Stimulated activated CD4-positive, alpha-beta T cell treated with anti-CD3 and anti-CD28 coated beads, Interleukin-1b, Interleukin-23, amount 100 ng/mL, for 1 hour (primary cell): ENCODE results near the gene CFAP221.

Source experiments
- DNase-seq, 2 donors: peaks; one replicate each; pipeline ENCODE4 v3.0.0-alpha.2; 2020; ENCODE audit warnings: low read depth in 2 of 2

CFAP221 gene

GRCh38 chr2:119698246-119698645 is 154.0 kb downstream of the CFAP221 start:
- no peak for DNase-seq

GRCh38 chr2:119699016-119699606 is 154.9 kb downstream of the CFAP221 start:
- DNase-seq = no peak

- no peak for DNase-seq
Observed at GRCh38 chr2:119700866-119701265, 156.6 kb downstream of the CFAP221 start.

GRCh38 chr2:119701352-119701751 is 157.1 kb downstream of the CFAP221 start:
- DNase-seq = no peak

DNA sequence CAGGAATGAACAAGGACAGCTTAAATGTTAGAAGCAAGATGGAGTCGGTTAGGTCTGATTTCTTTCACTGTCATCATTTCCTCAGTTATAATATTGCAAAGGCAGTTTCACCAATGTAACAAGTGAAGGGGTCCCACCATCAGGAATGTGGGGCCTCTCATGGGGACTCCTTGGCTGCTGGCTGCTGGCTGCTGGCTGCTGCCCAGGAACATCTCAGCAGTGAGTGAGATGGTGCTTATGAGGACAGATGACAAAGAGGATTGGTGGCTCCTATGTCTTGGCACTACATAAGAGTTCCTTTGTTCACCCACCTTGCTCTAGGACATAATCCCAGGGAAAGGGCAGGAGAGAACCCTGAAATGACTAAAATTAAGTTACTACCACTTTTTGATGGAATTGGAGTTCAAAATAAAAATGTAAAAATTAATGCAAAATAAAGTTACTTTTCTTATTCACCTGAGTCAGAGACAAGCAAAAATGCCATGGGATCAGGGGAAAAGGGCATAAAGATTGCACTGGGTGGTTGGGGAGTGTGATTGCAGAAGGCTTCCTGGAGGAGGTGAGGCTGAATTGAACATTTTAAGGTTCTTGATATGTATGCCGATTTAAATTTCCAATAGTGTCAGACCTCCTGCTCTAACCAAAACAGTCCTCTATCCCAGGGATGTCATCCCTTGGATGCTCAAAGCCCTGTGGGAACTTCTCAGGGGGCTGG is 158.1 kb downstream of the CFAP221 start:
- no peak for DNase-seq

GRCh38 chr2:119702918-119703401 is 158.7 kb downstream of the CFAP221 start:
- peak; percentile 25 to 39 for DNase-seq

- DNase-seq = no peak
Observed at GRCh38 chr2:119703526-119703925, 159.3 kb downstream of the CFAP221 start.

- DNase-seq = no peak
Observed at GRCh38 chr2:119704670-119705120, 160.4 kb downstream of the CFAP221 start.

DNA sequence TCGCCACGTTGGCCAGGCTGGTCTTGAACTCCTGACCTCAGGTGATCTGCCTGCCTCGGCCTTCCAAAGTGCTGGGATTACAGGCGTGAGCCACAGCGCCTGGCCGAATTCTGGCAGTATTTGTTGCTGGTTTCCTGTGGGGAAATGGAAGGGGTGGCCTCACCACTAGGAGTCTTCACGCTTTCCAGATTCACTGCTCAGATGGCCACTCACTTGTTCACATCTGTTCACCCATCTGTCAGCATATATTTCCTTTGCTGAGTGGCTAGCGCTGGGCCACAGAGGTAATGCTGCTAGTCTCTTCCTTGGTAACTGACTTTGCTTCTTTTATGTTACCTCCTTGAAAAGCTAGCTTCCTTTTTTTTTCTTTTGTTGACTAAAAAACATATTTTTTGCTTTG is 162.0 kb downstream of the CFAP221 start:
- DNase-seq = no peak
